ENCODE measurements around the gene KIF12.

DNA sequence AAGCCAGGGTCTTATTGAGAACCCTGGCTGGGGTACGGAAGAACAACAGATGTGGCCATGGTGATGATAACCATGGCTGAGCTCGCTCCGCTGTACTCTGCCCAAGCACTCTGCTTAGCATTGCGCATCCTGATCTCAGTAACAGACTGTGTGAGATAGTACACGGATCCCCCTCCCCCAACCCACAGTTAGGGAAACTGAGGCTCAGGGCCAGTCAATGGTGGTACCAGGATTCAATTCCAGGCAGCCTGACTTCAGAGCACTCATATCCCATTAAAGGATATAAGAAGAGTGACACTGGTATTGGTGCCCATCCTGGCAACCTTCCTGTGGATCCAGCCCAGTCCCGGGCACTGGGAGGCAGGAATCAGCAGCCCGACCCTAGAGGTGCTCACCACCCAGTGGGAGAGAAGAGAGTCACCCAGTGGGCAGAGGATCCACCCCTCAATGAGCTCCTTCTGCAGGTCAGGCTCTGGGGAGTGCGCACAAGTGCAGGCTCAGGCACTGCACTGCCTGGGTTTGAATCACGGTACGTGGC, 26.5 kb upstream of the KIF12 start:
- no peak for TF ChIP-seq POLR2A (IDR thresholded peaks at IDR 0.05)
- TF ChIP-seq, protein P1, sequence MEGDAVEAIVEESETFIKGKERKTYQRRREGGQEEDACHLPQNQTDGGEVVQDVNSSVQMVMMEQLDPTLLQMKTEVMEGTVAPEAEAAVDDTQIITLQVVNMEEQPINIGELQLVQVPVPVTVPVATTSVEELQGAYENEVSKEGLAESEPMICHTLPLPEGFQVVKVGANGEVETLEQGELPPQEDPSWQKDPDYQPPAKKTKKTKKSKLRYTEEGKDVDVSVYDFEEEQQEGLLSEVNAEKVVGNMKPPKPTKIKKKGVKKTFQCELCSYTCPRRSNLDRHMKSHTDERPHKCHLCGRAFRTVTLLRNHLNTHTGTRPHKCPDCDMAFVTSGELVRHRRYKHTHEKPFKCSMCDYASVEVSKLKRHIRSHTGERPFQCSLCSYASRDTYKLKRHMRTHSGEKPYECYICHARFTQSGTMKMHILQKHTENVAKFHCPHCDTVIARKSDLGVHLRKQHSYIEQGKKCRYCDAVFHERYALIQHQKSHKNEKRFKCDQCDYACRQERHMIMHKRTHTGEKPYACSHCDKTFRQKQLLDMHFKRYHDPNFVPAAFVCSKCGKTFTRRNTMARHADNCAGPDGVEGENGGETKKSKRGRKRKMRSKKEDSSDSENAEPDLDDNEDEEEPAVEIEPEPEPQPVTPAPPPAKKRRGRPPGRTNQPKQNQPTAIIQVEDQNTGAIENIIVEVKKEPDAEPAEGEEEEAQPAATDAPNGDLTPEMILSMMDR (IDR thresholded peaks at IDR 0.05) = no peak

Data from ovary (tissue), 3 donors.